Esophagus mucosa (tissue), 1 donor: ENCODE results near the gene DENND4B. TPM values are rescaled to one million over a fixed set of nuclear protein-coding genes. Genes with fewer than 3 reads are reported as not detected.

ENCODE experiments used
- ATAC-seq: fragments of 200-7000 bp; cut with Tn5 transposase; one replicate; pipeline ENCODE4 v1.9.1; 2020
- total RNA-seq: library from RNA; stranded (reverse); gene quantifications from one replicate; pipeline ENCODE4 v1.2.4, GENCODE V29; 2023
- donor health status: DM: yes; HTN: yes; CAD: no.

The DENND4B gene
- total RNA-seq, 1 donor from 2014 or later = 12.1 TPM

DNA sequence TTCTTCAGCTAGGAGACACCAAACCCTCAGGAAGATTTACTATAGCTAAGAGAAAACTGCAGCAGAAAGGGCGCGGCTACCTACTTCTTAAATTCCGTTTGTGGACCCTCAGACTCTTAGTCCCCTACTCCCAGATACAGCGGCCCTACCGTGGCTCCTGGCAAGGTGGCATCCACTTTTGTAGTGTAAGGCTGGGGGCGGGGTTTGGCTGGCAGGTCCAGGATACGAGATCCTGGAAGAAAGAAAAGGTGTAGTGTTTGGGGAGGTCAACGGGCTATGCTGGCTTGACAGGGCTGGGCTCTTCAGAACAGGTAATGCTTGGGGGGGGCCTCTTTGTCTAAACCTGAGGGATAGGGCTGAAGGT is 21.5 kb upstream of the DENND4B start:
- peak; percentile 12 for ATAC-seq

DNA sequence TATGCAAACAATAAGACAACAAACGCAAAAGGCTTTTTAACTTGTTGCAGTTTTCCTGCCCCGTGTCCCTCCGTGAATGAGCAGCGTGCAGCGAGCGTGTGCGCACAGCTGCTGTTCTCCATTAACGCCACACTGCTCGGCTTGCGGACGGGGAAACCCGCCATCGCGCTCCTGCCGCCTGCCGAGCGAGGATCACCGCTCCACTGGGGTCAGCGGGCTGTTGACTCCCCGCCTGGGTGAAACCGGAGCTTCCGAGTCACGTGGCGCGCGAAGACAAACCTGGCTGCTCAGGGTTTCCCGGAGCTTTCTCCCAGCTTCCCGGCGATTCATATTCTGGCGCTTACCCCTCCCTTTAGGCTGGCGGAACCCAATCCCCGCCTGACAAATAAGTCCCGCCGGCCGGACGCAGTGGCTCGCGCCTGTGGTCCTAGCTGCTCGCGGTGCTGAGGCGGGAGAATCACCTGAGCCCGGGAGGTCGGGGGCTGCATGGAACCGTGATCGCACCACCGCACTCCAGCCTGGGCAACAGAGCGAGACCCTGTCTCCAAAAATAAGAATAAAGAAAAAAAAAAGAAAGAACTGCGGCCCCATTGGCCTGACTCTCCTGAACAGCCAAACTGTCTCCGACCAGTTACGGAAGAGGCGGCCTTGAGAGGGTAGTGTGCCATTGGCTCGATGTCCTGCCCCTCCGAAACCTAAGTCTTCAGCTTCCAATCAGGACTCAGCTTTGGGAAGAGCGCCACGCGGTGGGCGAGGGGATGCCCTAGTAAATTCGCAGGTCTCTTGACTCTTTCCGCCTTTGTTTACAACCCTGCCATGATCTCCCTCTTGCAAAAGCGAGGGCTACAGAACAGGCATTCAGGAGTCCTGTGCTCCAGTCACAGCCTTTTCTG is 20.8 kb upstream of the DENND4B start, which contains the start of gene CREB3L4:
TSS of gene CREB3L4 (plus strand) at position 796 of the 893 bp plus-strand sequence. CDS start 624 bp downstream, outside the sequence.
- ATAC-seq = peak; percentile 84

DNA sequence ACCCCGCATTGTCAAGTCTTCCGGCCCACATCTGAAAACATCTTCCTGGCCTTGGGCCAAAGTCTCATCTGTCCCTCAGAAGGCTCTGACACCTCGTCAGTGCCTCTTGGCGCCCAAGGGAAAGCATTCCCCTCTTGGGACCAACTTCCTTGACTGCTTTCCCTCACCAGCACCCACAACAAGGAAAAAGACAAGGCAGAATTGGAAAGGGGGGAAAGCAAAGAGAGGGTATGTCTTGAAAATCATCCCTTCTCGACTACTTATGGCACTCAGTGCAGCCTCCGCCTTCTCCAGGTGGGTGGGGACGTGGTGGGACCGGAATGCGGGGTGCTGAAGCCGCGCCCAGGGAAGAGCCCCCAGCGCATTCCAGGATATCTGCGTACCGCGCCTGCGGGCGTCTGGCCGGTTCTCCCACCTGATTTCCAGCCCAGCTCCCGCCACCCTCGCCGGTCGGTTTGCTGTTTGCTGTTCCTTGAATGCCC is 17.4 kb upstream of the DENND4B start:
- peak; percentile 26 for ATAC-seq

DNA sequence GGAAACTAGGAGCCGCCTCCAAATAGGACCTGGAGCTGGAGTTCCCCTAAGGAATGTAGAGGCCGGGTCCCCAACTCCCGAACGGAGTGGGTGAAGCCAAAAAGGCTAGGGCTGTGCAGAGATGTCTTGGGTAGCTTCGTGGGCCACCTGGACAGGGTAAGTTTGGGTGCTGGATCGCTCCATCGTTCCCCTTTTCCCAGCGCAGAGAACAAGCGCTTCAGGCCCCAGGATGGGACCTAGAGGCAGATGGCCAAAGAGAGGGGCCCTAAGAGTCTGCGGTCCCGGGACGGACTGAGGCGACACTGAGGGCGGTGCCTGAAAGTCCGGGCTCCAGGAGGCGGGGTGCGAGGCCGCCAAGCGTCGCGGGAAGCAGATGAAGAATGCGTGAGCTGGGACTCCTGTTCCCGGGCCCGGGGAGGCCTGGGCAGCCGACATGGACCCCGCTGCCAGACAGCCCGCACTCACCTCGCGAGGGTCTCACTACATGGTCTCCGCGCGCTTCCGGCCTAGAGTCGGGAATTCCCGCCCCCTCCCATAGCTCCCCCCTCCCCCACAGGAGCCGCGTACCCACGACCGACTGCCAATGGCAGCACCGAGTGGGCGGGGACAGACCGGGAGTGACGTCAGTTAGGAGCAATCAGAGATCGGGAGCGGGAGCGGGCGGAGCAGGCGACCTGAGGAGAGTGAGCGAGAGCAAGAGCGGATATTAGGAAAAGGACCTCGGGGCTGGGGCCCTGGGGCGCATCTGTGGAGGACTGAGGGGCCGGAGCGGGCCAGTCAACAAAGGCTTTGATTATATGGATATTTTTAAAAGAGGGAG is 16.7 kb upstream of the DENND4B start, which contains the start of gene SLC39A1:
TSS of gene SLC39A1 (minus strand) at position 508 of the 820 bp plus-strand sequence. CDS start 822 bp downstream, outside the sequence.
- ATAC-seq = peak; percentile 79

DNA sequence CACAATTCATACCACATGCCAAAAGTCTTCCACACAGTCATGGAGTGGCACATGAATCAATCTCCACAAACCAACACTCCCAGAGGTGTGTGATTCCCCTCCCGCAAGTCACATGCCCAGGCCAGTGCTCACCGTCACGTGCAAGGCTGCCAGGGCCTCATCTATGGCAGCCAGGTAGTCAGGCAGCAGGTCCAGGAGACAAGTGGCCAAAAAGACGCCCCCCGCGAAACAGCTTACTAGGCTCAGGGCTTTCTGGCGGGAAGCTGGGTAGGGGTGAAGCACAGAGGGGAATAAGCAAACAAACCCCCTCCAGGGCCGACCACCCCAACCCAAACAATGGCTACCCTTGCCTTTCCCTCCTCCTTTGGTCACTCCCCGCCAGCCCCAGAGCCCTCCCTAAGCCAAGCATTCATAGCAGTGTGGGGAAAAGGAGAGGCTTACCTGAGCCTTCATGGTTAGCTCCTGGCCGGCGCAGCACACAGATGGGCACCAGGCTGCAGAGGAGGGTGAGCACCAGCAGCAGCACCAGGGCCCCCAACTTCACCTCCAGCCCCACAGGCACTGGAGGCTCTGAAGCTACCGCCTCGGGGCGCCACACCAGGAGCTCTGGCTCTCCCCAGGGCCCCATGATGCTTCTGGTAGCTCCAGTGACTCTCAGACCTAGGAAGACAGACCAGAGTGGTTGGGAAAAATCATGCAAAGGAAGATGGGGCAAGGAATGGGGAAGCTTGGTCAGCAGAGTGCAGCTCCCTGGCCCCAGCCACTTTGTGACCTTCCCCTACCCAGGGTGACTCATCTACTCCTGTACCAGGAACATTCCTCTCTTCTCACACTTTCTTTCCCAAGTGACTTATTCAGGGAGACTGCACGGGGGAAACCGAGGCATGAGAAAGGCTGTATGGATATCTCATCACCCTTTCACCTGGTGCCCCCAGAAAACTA is 15.8 kb upstream of the DENND4B start:
- ATAC-seq = peak; percentile 40

DNA sequence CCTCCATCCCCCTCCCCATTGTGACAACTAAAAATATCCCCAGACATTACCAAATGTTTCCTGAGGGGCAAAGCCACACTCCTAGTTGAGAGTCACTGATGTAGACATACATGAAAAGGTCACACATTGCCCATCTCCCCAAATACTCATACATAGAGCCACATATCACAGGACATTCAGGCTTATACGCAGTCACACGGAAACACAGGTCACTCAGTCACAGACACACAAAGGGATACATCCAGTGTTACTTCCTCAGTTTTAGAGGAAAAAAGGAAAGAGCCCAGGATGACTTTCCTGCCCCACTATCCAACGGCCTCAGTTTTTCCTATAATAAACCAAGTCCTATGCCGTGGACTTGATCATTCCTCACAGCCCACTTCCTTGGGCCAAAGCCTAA is 14.9 kb upstream of the DENND4B start:
- ATAC-seq = no peak

DNA sequence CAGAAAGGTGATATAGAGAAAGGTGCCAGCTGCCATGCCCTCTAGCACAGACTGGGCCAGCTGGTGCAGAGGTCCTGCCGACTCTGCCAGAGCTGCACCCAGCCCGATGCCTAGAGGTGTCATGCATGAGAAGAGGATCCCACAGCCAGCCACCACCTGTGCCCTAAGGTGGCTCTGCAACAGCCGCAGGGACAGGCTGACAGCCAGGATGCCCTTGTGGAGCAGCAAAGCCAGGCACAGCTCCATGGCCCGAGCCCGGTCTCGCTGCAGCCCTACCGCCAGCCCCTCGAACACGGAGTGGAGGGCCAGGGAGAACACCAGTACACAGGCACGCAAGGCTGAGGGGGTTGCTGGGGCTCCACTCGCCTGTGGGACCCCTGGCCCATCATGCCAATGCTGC is 13.7 kb upstream of the DENND4B start:
- no peak for ATAC-seq

DNA sequence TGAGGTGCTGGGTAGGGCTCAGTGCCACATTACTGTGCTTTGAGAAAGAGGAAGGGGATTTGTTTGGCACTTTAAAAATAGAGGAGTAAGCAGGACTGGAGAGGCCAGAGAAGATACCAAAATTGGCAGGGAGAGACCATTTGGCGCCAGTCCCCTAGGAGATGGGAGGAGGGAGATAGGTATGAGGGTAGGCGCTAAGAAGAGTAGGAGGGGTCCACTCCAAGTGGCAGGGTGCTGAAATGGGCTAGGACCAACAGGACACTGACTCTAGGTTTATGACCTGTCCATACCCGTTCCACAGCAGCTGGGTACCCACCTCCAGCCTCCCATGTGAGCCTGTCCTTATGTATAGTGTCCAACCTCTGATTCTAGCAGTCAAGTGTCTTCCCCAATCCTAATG is 12.9 kb upstream of the DENND4B start:
- no peak for ATAC-seq

DNA sequence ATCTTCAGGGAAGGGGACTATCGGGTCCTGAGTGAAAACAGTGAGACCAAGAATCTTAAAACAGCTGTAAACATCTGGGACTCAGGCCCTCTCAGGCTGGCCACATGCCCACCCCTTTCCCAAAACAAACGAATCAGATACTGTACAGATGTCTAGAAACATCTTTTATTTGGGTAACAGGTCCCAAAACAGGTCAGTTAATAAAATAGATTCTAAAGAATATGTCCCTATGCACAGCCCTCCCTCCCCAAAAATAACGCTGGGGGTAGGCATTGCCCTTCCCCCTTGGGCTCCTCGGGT is 12.4 kb upstream of the DENND4B start:
- ATAC-seq = no peak

DNA sequence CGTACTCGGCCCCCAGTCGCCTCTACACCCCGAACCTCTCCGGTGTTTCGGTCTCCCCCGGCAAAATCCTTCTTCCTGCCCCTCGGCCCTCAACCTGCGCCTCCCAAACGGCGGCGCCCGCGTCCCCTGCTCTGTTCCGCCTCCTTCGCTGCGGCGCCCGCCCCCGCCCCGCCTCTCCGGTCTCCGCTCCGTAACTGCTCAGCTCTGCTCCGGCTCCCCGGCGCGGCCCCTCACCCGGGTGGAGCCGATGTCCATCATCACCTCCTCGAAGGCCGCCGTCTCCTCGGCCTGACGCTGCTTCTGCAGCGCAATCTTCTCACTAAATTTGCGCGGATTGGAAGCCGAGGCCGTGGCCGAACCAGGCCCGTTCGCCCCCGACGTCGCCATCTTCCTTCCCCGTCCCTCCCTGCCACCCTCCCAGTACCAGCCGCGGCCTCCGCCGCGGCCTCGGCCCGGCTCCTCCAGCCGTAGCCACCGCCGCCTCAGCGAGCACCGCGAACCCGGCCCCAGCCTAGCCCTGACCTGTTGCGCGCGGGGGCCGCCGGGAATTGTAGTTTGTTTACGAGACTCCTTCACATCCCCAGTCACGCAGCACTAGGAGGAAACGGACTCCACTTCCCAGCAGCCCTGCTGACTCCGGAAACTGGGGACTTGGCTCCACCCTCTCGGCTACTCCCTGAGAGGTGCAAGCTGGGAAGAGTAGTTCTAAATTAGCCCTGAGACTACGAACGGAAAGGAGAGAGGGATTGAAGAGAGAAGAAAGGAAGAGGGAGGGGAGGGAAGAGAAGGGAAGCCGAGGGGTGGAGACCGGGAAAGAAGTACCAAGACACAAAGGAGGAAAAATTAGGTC is 11.8 kb upstream of the DENND4B start, which contains the start of gene CRTC2:
TSS of gene CRTC2 (minus strand) at position 502 of the 850 bp plus-strand sequence. CDS start at position 387, 115 bp downstream.
- peak; percentile 86 for ATAC-seq

DNA sequence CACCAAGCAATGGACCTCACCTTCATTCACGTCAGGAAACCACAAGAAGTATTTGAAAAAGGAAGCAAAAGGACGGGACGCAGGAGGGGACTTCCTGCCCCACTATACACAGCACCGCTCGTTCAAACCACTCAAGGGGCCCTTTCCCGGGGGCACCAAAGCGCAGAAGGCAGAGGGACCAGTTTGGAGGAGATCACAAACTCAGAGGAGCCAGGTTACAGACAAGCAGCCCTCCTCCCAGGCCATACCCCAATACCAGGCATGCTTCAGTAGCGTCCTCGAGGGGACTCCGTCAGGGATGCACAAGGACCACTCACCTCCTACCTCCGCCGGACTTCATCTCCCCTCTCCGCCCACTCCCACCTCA is 11.2 kb upstream of the DENND4B start:
- peak; percentile 2 for ATAC-seq

DNA sequence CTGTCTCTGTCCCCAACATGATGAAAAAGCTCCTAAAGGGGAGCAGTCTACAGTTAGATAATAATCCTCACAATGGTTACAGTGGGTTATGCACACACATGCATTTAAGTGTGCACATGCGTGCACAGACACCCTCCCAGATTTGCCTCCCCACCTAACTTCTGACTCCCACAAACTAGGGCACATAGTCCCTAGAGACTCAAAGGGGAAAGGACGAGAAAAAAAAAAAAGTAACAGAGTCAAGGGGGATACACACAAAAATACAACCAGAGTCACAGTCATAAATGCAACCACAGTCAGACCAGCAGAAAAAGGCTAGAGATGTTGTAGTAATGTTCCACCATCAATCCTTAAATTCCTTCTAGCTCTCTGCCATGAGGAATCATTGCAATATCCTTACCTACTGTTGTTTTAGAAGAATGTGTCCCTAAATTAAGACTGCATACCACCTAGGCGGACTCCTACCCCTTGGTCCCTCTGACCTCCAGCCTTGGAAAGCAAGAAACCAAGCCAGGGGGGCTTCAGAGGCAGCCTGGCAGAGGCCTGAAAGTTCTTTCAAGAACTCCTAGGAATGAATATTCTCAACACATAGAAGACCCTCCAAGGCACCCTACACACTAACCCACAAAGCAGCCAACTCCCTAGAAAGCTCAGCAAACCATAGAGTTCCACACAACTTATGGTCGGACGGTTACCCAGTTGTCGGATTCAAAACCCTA is 10.6 kb upstream of the DENND4B start:
- ATAC-seq = no peak

DNA sequence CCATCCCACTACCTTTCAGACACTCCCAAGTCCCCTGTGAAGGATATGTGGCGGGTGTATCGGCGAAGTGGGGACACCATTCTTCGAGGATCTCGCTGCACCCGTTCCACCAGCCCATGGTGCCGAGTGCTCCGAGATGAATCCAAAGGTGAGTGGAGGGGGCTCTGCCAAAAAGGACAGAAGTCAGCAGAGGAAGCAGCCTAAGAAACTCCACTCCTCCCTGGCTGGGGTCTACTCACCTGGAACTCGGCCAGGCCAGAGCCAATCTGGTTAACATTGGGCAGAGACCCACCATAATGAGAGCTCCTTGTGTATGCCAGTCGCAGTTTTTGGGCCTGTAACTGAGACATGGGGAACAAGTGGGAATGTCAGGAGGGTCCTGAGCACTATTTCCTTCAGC is 8.3 kb upstream of the DENND4B start:
- no peak for ATAC-seq

DNA sequence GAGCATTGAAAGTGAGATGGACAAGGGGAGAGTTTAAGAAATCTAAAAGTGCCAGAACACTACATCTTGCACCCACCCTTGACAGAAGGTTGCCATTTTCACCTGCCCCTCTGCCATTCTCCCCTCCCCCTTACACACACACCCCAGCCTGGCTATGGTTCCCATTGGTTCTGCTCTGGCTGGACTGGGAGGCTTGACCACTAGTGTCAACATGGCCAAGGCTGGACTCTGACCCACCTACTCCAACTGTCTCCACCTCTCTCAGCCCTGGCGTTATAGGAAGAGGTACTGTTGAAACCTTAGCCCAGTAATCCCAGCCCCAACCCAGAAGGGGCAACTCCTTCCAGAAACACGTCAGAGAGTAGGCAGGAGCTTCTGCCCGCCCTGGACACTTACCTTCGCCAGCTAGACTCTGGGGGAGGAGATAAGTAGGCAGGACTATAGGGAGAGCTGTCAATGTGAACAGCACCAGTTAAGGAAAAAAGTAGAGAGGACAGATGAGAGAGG is 7.4 kb upstream of the DENND4B start:
- ATAC-seq = no peak

DNA sequence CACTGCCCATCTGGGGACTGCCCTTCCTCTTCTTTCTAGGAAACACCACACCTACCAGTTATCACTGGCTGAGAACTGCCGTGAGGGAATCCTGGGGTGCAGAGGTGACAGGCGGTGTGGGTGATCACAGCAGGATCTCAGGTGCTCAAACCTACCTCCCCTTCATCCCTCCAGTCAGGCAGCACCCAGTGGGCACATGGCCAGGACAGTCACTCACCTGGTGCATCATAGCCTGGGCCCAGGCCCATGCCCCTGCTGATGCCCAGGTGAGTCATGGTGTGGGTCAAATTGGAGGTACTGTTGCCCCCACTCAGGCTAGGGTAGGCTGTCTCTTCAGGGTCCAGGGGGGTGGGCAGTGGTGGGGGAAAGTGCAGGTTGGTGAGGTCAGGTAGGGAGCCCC is 5.3 kb upstream of the DENND4B start:
- peak; percentile 6 for ATAC-seq

DNA sequence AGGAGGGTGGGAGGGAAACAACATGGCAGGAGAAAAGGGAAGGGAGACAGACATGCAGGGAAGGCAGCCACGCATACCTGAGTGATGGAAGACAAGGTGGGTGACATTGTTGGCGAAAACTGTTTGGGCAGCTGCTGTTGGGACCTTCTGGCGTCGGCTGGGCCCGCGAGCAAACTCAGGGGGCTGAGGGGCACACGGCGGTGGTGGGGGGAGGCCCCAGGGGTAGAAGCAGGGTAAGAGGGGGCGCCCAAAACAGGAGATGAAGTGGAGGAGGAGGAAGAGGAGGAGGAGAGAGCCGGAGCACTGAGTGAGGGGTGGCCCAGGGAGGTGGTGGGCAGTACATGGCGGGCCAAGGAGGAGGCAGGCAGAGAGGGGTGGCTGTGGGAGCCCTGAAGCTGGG is 4.7 kb upstream of the DENND4B start:
- ATAC-seq = no peak

DNA sequence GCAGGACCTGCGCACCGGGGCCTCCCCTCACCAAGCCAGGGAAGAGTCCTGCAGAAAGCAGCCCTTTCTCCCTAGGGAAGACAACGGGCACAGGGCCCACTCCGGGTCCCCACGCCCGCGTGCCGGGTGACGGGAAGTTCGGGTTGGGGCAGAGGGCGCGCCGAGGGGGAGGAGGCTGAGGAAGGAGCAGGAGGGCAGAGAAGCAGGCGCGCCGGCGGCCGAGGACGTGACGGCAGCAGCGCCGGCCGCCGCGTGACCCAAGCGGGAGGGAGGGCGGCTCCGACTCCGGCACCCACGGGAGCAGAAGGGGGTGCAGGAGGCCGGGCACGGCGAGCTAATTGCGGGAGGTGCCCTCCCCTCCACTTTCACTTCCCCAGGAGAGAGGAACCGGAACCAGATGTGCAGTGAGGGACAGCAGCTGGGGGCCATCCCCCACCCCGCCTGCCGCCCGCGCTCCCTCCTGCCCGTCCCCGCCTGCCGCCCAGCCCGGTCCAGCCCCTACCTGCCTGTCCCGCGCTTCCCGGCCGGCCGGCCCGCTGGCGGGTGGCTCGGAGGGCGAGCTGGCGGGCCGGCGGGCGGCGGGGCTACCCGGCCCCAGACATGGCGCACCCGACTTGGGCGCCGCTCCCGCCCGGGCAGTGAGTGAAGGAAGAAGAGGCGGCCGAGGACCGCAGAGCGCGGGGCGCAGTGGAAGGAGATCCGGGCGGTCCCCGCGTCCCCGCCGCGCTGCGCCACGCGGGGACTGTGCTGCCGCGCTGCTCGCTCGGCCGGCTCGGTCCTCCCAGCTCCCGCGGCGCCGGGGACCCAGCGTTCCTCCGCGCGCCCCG is 510 bp downstream of the DENND4B start:
- ATAC-seq = peak; percentile 76

DNA sequence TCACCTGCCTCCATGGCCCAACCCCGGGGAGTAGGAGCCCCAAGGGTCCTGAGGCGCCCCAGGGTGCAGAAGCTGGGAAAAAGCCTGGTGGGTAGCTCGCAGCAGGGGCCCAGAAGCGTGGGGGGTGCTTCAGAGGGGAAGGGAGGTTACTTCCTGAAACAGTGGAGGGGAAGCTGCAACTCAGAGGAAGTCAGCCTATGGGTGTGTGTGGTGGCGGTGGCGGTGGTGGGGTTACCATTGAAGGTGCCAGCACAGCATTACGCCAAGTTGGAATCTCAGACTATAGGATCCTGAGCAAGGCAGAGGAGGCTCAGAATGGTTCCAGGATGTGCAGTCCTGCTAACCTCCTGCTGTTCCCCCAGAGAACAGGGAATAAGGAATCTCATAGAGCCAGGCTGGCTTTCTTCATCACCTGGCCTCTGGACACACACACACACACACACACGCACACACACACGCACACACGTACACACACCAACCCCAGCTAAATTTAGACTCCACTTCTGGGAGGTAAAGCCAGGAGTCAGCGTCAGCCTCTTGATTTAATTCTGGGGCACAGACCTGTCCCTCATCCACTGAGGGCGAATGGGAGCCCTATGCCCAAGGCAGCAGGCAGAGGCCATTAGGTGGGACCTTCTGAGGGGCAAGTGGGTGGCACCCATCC is 1.3 kb downstream of the DENND4B start:
- peak; percentile 32 for ATAC-seq

DNA sequence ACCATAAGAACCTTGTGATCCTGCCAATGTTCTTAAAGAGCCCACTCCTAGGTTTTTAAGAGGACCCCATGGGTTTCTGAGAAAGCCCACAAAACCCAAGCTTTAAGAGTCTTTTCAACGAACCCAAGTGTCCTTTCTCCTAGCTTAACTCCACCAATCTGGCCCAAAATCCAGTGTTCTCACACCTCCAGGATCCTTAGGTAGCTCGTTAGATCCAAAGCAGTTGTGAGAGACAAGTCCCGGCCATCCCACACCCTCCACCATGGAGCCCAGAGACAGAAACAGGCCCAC is 1.7 kb downstream of the DENND4B start:
- no peak for ATAC-seq
